Pons (tissue), 1 donor: ENCODE data around the gene LGI4.
"Not testable (repeated sequence)": the region's sequence is repeated elsewhere in the genome, so short reads cannot be mapped to it uniquely, and the experiment has no call there.

Experiments
- DNase-seq: peaks from one replicate; pipeline ENCODE4 v3.0.0-alpha.2; 2016; ENCODE audit warnings: low spot score

LGI4 gene

DNA sequence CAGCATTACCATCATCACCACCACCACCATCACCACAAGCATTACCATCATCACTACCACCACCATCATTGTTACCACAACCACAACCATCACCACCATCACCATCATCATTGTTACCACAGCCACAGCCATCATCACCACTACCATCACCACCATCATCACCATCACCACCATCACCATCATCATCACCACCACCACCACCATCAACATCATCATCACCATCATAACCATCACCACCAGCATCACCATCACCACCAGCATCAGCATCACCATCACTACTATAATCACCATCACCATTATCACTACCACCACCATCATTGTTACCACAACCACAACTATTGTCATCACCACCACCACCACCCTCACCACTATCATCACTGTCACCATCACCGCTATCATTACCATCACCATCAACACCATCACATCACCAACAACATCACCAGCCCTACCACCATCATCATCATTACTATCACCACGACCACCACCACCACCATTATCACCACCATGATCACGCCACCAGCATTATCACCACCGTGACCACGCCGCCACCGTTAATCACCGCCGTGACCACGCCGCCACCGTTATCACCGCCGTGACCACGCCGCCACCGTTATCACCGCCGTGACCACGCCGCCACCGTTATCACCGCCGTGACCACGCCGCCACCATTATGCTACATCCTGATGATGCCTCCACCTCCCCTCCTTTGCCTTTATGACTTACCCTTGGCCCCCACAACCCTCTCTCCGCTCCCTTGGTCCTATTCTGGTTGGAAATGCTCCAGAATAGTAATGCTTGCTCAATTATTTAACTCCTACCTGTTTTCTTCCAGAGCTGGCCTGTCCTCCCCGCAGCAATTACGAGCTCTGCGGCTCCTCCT, 29.2 kb downstream of the LGI4 start:
- DNase-seq, result no peak

DNA sequence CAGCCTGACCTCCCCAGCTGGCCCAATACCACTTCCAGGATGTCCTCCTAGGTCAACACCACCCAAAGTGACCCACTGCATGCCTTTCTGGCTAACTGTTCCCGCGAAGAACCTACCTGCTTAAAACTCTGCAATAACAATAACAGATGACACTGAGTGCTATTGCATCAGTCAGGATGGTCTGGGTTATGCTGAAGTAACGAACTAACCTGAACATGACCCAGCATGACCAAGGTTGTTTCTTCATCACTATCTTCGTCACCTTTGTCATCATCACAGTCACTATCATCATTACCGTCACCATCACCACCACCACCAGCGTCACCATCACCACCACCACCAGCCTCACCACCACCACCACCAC, 29.8 kb downstream of the LGI4 start:
- DNase-seq, result no peak

DNA sequence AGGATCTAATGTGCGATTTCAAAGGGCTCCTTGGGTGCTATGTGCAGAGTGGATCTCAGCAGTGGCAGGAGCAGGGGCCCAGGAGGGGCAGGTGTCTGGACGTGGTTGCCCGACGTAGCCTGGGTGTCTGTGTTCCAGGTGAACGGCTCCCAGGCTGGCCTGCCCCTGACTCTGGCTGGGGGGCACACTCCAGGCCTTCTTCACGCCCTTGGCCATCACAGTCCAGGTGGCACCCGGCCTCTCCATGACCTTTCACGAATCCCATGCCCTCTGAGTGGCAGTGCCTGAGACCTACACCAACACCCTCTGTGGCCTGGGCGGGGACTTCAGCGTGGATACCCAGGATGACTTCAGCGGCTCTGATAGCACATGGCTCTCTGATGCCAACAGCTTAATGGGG, 30.5 kb downstream of the LGI4 start:
- no peak for DNase-seq

DNA sequence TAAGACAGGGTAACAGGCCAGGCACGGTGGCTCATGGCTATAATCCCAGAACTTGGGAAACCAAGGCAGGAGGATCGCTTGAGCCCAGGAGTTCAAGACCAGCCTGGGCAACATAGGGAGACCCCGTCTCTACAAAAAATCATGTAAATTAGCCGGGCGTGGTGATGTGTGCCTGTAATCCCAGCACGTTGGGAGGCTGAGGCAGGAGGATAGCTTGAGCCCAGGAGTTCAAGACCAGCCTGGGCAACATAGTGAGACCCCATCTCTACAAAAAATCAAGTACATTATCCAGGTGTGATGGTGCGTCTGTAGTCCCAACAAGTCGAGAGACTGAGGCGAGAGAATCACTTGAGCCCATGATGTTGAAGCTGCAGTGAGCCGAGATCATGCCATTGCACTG, 31.2 kb downstream of the LGI4 start:
- not testable (repeated sequence) for DNase-seq

DNA sequence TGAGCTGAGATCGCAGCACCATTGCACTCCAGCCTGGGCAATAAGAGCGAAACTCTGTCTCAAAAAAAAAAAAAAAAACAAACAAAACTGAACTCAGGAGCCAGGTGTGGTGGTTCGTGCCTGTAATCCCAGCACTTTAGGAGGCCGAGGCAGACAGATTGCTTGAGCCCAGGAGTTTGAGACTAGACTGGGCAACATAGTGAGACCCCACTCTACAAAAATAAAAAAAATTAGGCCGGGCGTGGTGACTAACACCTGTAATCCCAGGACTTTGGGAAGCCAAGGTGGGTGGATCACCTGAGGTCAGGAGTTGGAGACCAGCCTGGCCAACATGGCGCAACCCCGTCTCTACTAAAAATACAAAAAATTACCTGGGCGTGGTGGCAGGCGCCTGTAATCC, 32.9 kb downstream of the LGI4 start:
- DNase-seq, result not testable (repeated sequence)

DNA sequence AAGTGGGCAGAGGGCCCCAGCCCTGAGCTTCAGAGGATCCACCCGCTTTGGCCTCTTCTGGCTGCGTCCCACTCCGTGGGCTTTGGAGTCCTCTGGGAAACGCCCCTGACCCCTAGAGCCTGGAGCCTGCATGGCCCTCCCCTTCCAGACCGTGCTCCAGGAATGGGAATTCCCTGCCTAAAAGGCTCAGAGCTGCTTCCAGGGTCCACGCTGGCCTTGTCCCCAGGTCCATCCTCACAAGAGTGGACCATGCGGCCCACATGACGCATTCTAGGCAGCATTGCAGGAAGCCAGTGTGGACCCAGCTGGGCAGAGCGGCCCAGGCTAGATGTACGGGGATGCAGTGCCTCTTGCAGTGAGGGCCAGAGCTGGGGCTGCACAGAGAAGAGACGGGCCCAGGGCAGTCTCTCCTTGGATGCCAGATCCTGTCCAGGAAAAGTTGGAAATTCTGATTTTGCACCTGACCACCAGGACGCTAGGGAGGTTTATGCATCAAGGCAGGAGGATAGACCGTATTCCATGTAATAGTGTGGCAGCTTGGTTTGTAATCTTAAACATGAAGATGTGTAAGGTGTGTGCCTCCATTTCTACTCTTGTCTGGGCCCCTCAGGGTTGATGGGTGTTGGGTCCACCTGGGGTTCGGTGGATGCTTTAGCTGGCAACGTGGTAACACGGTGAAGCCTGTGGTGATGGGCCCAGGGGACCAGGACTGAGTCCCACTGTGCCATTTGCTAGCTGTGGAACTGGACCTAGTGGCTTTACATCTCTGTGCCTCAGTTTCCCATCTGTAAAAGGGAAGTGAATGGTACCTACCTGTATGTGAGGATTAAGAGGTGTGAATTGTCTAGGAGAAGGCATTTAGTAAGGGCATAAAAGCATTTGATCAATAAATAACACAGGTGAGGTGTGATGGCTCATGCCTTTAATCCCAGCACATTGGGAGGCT, 34.0 kb downstream of the LGI4 start:
- no peak for DNase-seq

DNA sequence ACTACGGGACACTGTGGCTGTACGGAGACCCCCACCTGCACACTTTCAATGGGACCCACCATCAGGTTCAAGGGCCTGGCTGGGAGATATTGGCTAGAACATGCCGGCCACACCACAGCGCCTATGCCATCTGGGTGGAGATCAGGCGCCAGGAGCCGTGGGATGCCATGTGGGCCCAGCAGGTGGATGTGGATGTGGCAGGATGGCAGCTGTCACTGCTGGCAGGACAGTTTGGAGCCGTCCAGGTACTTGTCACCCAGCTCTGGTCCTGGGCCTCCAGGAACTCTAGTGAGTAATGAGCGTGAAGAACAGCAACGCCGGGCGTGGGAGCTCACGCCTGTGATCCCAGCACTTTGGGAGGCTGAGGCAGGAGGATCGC, 35.0 kb downstream of the LGI4 start:
- no peak for DNase-seq

DNA sequence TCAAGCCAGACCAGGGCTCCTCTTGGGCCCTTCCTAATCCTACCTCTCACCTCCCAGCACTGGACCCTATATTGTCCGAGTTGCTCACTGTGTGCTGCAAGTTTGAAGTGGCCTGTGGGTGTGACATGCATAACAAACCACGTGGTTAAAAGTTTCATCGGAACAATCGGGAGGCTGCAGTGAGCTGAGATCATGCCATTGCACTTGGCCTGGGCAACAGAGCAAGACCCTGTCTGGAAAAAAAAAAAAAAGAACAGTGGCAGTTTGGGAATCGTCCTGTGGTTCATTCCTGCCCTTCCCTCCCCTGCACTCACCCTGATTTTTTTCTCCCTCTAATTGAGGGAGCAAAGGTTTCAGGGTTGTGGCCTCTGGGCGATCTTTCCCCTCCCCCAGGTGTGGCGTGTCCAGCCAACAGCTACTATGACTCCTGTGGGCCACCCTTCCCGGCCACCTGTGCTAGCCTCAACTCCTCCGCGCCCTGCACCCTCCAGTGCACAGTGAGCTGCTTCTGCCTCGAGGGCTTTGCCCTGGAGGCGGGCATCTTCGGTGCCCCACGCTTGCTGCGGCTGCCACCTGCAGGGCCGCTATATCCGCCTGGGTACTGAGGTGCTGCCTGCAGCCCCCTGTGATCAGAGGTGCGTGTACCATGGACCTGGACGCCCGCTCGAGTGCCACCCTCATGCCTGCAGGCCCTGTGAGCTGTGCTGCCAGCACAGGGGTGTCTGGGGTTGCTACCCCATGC, 35.5 kb downstream of the LGI4 start:
- DNase-seq, result no peak

DNA sequence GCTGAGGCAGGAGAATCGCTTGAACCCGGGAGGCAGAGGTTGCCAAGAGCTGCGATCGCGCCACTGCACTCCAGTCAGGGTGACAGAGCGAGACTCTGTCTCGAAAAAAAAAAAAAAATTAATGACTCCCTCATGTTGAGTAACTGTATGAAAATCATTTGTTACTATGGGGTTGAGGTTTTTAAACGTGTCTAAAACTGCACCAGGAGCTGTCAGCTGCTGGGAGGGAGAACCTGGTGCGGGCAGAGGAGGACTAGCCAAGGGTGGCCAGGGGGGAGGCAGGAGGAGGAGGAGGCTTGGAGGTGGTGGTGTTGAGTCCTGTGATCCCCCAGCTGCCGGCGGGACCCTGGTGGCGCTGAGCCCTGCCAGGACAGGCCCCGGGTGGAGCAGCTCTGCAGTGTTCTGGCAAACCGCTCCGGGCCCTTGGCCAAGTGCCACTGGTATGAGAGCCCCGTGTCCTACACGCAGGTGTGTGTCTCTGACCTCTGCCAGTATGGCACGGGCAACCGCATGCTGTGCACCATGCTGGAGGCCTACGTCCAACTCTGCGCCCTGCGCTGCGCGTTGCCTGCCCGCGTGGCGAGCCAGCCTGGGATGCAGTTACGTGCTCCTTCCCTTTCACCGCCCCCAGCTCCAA, 36.3 kb downstream of the LGI4 start:
- DNase-seq, result no peak

DNA sequence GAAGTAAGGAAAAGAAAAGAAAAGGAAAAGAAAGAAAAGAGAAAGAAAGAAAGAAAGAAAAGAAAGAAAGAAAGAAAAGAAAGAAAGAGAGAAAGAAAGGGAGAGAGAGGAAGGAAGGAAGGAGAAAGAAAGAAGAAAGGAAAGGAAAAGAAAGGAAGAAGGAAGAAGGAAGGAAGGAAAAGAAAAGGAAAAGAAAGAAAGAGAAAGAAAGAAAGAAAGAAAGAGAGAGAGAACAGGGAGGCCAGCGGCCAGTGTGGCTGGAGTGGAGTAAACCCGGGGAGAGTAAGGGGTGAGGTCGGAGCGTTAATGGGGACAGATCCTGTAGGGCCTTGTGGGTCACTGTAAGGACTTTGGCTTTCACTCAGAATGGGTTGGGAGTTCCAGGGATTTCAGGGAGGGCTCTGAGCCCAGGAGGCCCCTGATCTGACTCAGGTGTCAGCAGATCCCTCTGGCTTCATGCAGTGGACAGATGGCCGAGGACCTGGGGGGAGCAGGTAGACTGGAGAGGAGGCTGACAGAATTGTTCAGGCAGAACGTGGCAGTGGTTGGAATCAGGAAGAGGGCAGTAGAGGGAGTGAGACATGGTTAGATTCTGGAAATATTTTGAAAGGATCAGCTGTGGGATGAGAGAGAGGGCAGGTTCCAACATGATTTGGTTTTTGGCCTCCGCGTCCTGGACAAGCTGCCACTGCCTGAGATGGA, 39.0 kb downstream of the LGI4 start:
- no peak for DNase-seq

DNA sequence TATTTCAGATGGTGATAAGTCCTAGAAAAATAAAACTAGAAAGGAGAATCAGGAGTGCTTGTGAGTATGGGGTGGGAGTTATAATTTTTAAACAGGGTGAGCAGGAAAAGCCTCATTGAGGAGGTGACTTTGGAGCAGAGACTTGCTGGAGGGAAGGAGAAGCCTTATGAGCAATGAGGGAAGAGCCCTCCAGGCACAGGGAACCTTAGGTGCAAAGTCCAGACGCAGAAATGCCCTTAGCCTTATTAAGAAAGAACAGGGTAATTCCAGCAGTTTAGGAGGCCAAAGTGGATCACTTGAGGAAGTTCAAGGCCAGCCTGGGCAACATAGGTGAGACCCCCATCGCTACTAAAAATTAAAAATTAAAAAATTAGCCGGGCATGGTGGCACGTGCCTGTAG, 40.2 kb downstream of the LGI4 start:
- DNase-seq, result no peak

DNA sequence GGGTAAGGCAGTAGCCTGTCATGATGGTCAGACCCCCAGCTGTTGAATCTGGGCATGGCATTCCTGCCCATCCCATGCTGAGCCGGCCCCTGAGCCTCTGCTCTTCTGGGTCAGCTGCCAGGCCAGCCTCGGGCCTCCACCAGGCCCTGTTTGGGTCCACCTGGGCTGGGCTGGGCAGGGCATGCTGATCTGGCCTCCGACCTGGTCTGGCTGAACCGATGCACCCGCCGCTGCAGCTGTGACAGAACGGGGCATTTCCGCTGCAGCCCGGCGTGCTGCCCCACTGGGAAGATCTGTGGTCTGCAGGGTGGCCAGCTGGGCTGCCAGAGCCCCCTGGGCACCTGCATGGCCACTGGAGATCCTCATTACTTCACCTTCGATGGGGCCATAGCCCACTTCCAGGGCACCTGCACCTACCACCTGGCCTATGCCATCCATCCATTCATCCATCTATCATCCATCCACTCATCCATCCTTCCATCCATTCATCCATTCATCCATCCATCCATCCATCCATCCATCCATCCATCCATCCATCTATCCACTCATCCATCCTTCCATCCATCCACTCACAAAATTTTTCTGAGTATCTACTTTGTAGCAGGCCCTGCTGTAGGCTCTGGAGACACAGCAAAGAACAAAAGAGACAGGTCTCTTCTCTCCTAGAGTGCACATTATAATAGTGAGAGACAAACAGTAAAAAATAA, 40.8 kb downstream of the LGI4 start:
- no peak for DNase-seq

DNA sequence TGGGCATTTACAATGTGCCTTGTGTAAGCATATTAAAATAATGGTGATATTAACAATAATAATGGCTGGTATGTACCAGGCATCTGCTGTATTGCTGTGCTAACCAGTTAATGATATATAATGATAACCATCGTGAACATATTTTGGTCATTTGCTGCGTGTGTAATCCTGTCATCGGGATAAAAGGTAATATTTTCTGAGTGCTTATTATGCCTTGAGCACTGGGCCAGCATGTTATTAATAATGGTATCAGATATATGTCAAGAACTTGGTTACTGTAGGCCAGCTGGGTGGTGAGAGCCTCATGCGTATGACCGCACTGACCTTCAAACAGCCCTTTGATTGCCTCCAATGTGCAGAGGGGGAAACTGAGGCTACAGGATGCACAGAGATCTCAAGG, 41.4 kb downstream of the LGI4 start:
- no peak for DNase-seq

DNA sequence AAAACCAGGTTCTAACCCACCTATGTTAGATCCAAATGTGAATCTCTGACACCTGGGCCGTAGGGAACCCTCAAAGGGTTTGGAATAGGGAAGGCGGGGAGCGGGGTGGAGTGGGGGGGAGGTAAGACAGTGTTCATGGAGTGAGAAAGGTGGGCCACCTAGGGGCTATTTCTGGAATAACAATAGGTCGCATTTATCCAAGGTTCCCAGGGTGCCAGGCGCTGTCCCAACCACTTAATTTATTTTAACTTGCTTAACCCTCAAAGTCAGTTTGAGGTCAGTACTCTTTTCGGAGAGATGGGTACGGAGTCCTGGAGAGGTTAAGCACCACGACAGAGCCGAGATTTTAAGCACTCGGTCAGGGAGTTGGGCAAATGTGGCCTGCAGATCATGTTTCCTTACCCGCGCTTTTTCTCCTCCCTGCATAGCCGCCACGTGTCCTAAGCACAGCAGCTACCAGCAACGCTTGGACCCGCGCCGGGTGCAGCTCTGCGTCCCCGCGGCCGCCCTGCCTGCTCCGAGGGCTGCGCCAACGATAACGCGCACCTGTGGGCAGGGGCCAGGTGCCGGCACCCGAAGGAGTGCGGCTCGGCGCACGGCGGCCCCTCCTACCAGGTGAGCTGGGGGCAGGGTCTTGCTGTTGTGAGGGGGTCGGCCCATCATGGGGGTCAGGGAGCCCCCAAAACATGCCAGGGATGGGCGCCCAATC, 44.2 kb downstream of the LGI4 start:
- peak; percentile 80 for DNase-seq

DNA sequence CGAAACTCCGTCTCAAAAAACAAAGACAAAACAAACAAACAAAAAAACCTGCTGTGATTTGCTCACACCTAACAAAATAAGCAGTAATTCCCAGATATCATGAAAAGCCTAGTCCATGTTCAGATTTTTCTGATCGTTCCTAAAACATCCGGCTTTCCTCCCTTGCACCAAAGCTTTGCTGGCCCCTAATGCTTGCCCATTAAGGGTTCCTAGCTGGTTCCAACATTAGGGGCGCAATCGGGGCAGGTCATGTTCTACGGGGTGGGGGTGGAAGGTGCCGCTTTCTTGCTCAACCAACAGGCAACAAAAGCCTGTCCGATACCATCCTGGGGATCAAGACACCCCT, 44.7 kb downstream of the LGI4 start:
- no peak for DNase-seq

DNA sequence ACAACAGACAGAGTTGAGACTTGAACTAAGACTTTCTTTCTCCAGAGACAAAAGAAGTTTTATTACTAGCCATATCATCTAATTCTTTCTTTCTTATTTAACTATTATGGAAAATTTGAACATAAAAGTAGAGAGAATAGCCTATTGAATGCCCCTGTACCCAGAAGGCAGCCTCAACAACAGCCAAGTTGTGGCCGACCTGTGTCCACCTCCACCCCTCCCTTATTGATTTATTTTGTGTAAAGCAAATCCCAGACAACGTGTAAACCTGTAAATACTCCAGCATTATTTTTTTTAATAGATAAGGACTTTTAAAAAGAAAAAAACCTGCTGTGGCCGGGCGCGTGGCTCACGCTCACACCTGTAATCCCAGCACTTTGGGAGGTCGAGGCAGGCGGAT, 45.3 kb downstream of the LGI4 start:
- no peak for DNase-seq

DNA sequence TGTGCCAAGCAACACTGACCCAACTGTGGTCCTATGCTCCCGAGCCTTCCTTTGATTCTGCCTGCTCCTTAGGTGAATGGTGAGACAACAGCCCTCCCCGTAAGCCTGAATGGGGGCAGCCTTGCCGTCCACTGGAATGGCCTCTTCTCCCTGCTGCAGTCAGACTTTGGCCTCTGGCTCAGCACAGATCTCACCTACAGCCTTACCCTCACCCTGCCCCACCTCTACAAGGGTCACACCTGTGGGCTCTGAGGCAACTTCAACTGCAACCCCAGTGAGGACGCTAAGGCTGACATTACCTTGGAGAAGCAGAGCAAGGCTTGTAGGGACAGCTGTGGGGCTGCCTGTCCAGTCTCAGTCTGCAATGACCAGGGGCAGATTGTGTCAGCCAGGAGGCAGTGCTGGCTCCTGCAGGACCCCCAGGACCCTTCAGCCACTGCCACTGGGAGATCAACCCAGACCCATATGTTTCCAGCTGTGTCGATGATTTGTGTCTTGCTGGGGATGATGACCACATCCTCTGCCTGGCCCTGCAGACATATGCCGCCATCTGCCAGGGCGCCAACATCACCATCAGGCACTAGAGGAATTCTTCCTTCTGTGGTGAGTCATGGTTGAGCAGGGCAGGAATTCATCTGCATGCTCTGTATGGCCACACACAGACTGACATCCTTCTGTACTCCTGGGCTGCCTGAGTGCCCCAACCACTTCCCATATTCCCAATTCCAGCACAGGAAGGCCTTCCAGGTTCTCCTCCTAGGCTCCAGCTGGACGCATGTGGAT, 46.5 kb downstream of the LGI4 start:
- DNase-seq, result no peak

DNA sequence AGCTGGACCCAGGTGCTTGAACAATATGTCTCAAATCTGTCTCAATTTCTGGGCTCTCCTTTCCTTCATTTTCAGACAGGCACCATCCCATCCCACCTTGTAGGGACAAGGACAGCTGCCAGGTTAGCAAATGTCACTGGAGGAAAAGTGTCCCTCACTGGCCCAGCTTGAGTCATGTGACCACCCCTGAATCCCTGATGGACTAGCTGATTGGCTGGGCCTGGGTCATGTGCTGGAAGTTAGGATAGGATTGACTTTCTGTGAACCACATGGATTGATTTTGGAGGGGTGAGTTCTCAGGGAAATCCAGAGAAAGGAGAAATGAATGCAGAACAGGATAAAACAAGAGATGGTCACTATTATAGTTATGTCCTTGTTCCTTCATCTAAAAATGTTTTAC, 47.5 kb downstream of the LGI4 start:
- DNase-seq, result no peak

DNA sequence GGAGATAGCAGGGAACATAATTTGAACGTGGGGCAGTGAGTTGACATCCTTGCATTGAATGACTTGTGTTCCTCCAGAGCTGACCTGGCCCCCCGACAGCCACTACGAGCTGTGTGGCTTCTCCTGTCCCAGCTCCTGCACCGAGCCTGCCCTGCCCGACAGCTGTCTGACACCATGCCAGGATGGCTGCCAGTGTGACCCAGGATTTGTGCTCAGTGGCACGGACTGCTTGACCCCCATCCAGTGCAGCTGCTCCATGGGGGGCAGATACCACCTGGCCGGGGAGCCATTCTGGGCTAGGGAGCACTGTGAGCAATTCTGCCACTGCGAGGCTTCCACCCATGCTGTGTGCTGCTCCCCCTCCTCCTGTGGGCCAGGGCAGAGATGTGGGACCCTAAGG, 48.4 kb downstream of the LGI4 start:
- no peak for DNase-seq
